H9 (cell line): ENCODE data around the gene SMCHD1. TPM values are rescaled to one million over a fixed set of nuclear protein-coding genes. Genes with fewer than 3 reads are reported as not detected.

Experiments
- DNase-seq: peaks from one replicate; pipeline ENCODE4 v3.0.0-alpha.2; 2017
- H2AFZ ChIP-seq: one replicate; pipeline ENCODE4 v1.6.1; 2013; ENCODE audit warnings: mild to moderate bottlenecking, low read length, control low read depth, moderate library complexity
- H2AK5ac ChIP-seq: 2 replicates; pipeline ENCODE4 v1.6.1; 2013; ENCODE audit warnings: low read length, control low read depth, mixed read lengths; ENCODE audit not compliant: insufficient read length
- H2BK120ac ChIP-seq: one replicate; pipeline ENCODE4 v1.6.1; 2013; ENCODE audit warnings: low read depth, mild to moderate bottlenecking, low read length, control low read depth, inconsistent platforms; ENCODE audit not compliant: poor library complexity, severe bottlenecking
- H2BK12ac ChIP-seq: 2 replicates; pipeline ENCODE4 v1.6.1; 2013; ENCODE audit warnings: low read length, control low read depth, mixed read lengths, low read depth; ENCODE audit not compliant: insufficient read length
- H2BK15ac ChIP-seq: 2 replicates; pipeline ENCODE4 v1.6.1; 2013; ENCODE audit warnings: low read depth, low read length, control low read depth
- H2BK20ac ChIP-seq: one replicate; pipeline ENCODE4 v1.6.1; 2013; ENCODE audit warnings: low read depth, mild to moderate bottlenecking, low read length, control low read depth, inconsistent platforms; ENCODE audit not compliant: poor library complexity, severe bottlenecking
- H2BK5ac ChIP-seq: 2 replicates; pipeline ENCODE4 v1.6.1; 2013; ENCODE audit warnings: low read length, control low read depth, mixed read lengths; ENCODE audit not compliant: insufficient read length
- H3K14ac ChIP-seq: 2 replicates; pipeline ENCODE4 v1.6.1; 2013; ENCODE audit warnings: low read length, control low read depth; ENCODE audit not compliant: insufficient read depth
- H3K18ac ChIP-seq: 2 replicates; pipeline ENCODE4 v1.6.1; 2013; ENCODE audit warnings: low read depth, mild to moderate bottlenecking, mixed read lengths, low read length, control low read depth; ENCODE audit not compliant: insufficient read length
- H3K23ac ChIP-seq: 2 replicates; pipeline ENCODE4 v1.6.1; 2013; ENCODE audit warnings: low read length, control low read depth, mixed read lengths, low read depth; ENCODE audit not compliant: insufficient read length
- H3K23me2 ChIP-seq: 2 replicates; pipeline ENCODE4 v1.6.1; 2013; ENCODE audit warnings: low read depth, mild to moderate bottlenecking, mixed read lengths, low read length, control low read depth; ENCODE audit not compliant: insufficient read length, poor library complexity, severe bottlenecking
- H3K27ac ChIP-seq: 2 replicates; pipeline ENCODE4 v1.5.1; 2013; ENCODE audit warnings: low read length, control low read depth, mixed read lengths, low read depth; ENCODE audit not compliant: insufficient read length
- H3K27me3 ChIP-seq: 2 replicates; pipeline ENCODE4 v1.6.1; 2013; ENCODE audit warnings: low read length, control low read depth, inconsistent platforms; ENCODE audit not compliant: insufficient read depth
- H3K4ac ChIP-seq: 2 replicates; pipeline ENCODE4 v1.6.1; 2013; ENCODE audit warnings: low read depth, mild to moderate bottlenecking, control low read depth, inconsistent platforms, low read length, moderate library complexity
- H3K4me1 ChIP-seq: 2 replicates; pipeline ENCODE4 v1.6.1; 2013; ENCODE audit warnings: low read length, control low read depth, inconsistent platforms; ENCODE audit not compliant: insufficient read depth
- H3K4me2 ChIP-seq: 2 replicates; pipeline ENCODE4 v1.6.1; 2013; ENCODE audit warnings: low read length, control low read depth, mixed read lengths; ENCODE audit not compliant: insufficient read length, insufficient read depth
- H3K56ac ChIP-seq: 2 replicates; pipeline ENCODE4 v1.6.1; 2013; ENCODE audit warnings: low read depth, mild to moderate bottlenecking, mixed read lengths, low read length, control low read depth; ENCODE audit not compliant: insufficient read length
- H3K79me1 ChIP-seq: 2 replicates; pipeline ENCODE4 v1.6.1; 2013; ENCODE audit warnings: low read depth, mild to moderate bottlenecking, moderate library complexity, low read length, control low read depth, inconsistent platforms; ENCODE audit not compliant: insufficient read depth, poor library complexity, severe bottlenecking
- H3K79me2 ChIP-seq: 2 replicates; pipeline ENCODE4 v1.6.1; 2013; ENCODE audit warnings: low read length, control low read depth, inconsistent platforms; ENCODE audit not compliant: insufficient read depth
- H3K9ac ChIP-seq: 2 replicates; pipeline ENCODE4 v1.6.1; 2013; ENCODE audit warnings: low read length, control low read depth, mixed read lengths; ENCODE audit not compliant: insufficient read length; ENCODE audit errors: extremely low read depth
- H3K9me3 ChIP-seq: one replicate; pipeline ENCODE4 v1.6.1; 2013; ENCODE audit warnings: low read depth, low read length, inconsistent platforms; ENCODE audit not compliant: control insufficient read depth
- H3T11ph ChIP-seq: one replicate; pipeline ENCODE4 v1.6.1; 2013; ENCODE audit warnings: mild to moderate bottlenecking, low read length, control low read depth, inconsistent platforms
- H4K20me1 ChIP-seq: one replicate; pipeline ENCODE4 v1.6.1; 2013; ENCODE audit not compliant: control insufficient read depth, insufficient read length, insufficient read depth
- H4K5ac ChIP-seq: 2 replicates; pipeline ENCODE4 v1.6.1; 2013; ENCODE audit warnings: low read depth, mild to moderate bottlenecking, mixed read lengths, low read length, control low read depth; ENCODE audit not compliant: insufficient read length
- H4K8ac ChIP-seq: replicated peaks from 2 replicates; pipeline ENCODE4 v1.6.1; 2013; ENCODE audit warnings: low read length, control low read depth, mixed read lengths, low read depth; ENCODE audit not compliant: insufficient read length
- H4K91ac ChIP-seq: 2 replicates; pipeline ENCODE4 v1.6.1; 2013; ENCODE audit warnings: low read depth, mild to moderate bottlenecking, moderate library complexity, mixed read lengths, low read length, control low read depth; ENCODE audit not compliant: insufficient read length
- H3K27ac Mint-ChIP-seq, 3 experiments: 2 replicates in 2 of 3; 3 replicates in 1 of 3; pipeline ENCODE4 v1.8.0; 2020 to 2021; ENCODE audit warnings: mixed read lengths in 3 of 3, mild to moderate bottlenecking in 1 of 3, moderate library complexity in 1 of 3
- H3K27me3 Mint-ChIP-seq: 2 replicates; pipeline ENCODE4 v1.8.0; 2021; ENCODE audit warnings: low read depth, mild to moderate bottlenecking, moderate library complexity, mixed read lengths
- H3K36me3 Mint-ChIP-seq, 3 experiments: 2 replicates in 2 of 3; 3 replicates in 1 of 3; pipeline ENCODE4 v1.8.0; 2020 to 2021; ENCODE audit warnings: low read depth in 3 of 3, mixed read lengths in 3 of 3; ENCODE audit not compliant: insufficient read depth in 1 of 3
- H3K4me1 Mint-ChIP-seq, 2 experiments: 2 replicates each; pipeline ENCODE4 v1.8.0; 2020; ENCODE audit warnings: mixed read lengths in 2 of 2
- H3K4me3 Mint-ChIP-seq, 2 experiments: 2 replicates in 1 of 2; 3 replicates in 1 of 2; pipeline ENCODE4 v1.8.0; 2020 to 2021; ENCODE audit warnings: mild to moderate bottlenecking in 2 of 2, mixed read lengths in 2 of 2, moderate library complexity in 1 of 2
- H3K9me3 Mint-ChIP-seq, 2 experiments: 2 replicates in 1 of 2; 3 replicates in 1 of 2; pipeline ENCODE4 v1.8.0; 2020; ENCODE audit warnings: mild to moderate bottlenecking in 2 of 2, mixed read lengths in 2 of 2, moderate library complexity in 1 of 2
- total RNA-seq: library from RNA; stranded (reverse); gene quantifications from 2 replicates; pipeline ENCODE4 v1.2.1, GENCODE V29; 2021
- TF ChIP-seq, protein P1 (sequence below): fragments of 200-600 bp; sonication (generic); conservative IDR thresholded peaks from 3 replicates; pipeline ENCODE4 v1.8.0; 2021; ENCODE audit warnings: antibody characterized with exemption, mild to moderate bottlenecking

SMCHD1 gene
- total RNA-seq, 1 experiment from 2014 or later, result 53.5 TPM

DNA sequence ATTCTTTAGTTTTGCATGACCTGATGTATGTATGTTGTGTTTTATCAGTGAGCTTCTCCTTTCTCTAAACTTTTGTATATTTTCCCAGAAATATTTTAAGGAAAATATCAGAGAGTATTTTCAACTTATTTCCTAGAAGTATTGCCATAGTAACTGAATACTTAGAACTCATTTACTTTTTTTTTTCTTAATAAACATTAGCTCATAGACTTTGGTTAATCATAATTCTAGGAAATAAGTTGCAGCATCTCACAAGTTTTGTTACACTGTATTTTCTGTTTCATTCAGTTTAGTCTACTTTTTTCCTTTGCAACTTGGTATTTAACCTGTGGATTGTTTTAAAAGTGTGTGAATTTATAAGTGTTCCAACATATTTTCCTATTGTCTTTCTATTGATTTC is 27.5 kb downstream of the SMCHD1 start:
- Histone ChIP-seq H2BK120ac (no peak overlapping the region), H3K27me3 (no peaks in the 10 kb centered on the region), H3K9me3 (no peaks in the 10 kb centered on the region), H2BK5ac (no peak overlapping the region), H2BK15ac (no peak overlapping the region), H2BK20ac (no peak overlapping the region), H2AFZ (no peak overlapping the region), H3K14ac (no peak overlapping the region), H3K4me1 (no peaks in the 10 kb centered on the region), H4K8ac (no peak overlapping the region), H3K56ac (no peak overlapping the region), H3K79me1 (no peaks in the 10 kb centered on the region), H4K5ac (no peak overlapping the region), H3K4me2 (no peak overlapping the region), H2BK12ac (no peak overlapping the region), H4K91ac (no peak overlapping the region), H3K23me2 (no peaks in the 10 kb centered on the region), H4K20me1 (no peaks in the 10 kb centered on the region), H3K9ac (no peak overlapping the region), H3T11ph (no peak overlapping the region), H3K4ac (no peak overlapping the region), H3K27ac (no peak overlapping the region), H3K18ac (no peak overlapping the region), H2AK5ac (no peak overlapping the region), H3K79me2 (no peaks in the 10 kb centered on the region; the same call in 1 of the 2 replicates), H3K23ac (no peak overlapping the region)
- no peaks in the 10 kb centered on the region for H3K27me3 Mint-ChIP-seq
- no peak overlapping the region for H3K4me3 Mint-ChIP-seq
- TF ChIP-seq, protein P1, sequence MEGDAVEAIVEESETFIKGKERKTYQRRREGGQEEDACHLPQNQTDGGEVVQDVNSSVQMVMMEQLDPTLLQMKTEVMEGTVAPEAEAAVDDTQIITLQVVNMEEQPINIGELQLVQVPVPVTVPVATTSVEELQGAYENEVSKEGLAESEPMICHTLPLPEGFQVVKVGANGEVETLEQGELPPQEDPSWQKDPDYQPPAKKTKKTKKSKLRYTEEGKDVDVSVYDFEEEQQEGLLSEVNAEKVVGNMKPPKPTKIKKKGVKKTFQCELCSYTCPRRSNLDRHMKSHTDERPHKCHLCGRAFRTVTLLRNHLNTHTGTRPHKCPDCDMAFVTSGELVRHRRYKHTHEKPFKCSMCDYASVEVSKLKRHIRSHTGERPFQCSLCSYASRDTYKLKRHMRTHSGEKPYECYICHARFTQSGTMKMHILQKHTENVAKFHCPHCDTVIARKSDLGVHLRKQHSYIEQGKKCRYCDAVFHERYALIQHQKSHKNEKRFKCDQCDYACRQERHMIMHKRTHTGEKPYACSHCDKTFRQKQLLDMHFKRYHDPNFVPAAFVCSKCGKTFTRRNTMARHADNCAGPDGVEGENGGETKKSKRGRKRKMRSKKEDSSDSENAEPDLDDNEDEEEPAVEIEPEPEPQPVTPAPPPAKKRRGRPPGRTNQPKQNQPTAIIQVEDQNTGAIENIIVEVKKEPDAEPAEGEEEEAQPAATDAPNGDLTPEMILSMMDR, result no peak
- no peaks in the 10 kb centered on the region for H3K4me1 Mint-ChIP-seq
- peaks cover 37 to 51% (median 41%) of the 10 kb centered on the region in 3 experiments for H3K36me3 Mint-ChIP-seq
- no peak overlapping the region for H3K27ac Mint-ChIP-seq
- peaks cover 10% of the 10 kb centered on the region in 2 experiments; a peak in 4 of 5 replicates for H3K9me3 Mint-ChIP-seq
- DNase-seq, result no peak
